Measurements from ENCODE around the gene LCE1B. TPM values are rescaled to one million over a fixed set of nuclear protein-coding genes. Genes with fewer than 3 reads are reported as not detected.

LCE1B gene
- polyA plus RNA-seq, 1 experiment, result not detected

- DNase-seq (ENCODE audit: low read depth), result no peak
- ChIA-PET CTCF (interaction anchor here (6.2 kb wide), 1 partner anchor 13 kb away, joined by 39 read pairs; no protein-coding TSS in a partner anchor), POLR2A (no interaction called here)
- Histone ChIP-seq H3K36me3 (ENCODE audit: control insufficient read depth, insufficient read depth, low read length) (no peaks in the 10 kb centered on the region), H3K4me3 (ENCODE audit: low read depth, low read length) (no peak overlapping the region), H3K27me3 (ENCODE audit: control insufficient read depth, insufficient read depth, low read length) (no peaks in the 10 kb centered on the region)
- TF ChIP-seq, protein P1, sequence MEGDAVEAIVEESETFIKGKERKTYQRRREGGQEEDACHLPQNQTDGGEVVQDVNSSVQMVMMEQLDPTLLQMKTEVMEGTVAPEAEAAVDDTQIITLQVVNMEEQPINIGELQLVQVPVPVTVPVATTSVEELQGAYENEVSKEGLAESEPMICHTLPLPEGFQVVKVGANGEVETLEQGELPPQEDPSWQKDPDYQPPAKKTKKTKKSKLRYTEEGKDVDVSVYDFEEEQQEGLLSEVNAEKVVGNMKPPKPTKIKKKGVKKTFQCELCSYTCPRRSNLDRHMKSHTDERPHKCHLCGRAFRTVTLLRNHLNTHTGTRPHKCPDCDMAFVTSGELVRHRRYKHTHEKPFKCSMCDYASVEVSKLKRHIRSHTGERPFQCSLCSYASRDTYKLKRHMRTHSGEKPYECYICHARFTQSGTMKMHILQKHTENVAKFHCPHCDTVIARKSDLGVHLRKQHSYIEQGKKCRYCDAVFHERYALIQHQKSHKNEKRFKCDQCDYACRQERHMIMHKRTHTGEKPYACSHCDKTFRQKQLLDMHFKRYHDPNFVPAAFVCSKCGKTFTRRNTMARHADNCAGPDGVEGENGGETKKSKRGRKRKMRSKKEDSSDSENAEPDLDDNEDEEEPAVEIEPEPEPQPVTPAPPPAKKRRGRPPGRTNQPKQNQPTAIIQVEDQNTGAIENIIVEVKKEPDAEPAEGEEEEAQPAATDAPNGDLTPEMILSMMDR (IDR thresholded peaks at IDR 0.05; ENCODE audit: insufficient read depth, low read depth, low read length), result no peak
These were observed 46.3 kb downstream of the LCE1B start for GRCh38 chr1:152858062-152858461.

DNA sequence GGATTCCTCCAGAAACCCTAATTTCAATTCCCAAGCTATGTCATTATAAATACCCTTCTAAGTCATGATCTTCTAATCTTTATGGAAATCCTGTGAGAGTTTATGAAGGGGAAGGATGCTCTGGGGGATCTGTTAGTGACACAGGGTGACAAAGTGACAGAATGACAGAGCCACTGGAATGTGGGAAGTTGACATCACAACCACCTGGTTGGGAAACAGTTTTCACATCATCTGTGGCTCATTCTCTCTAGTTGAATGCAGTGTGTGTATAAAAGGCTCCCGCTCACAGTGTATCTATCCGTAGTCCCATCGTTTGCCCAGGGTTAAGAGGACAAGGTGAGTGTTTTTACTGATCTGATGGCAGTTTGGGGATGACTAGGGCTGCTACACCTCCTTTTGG lies 47.9 kb downstream of the LCE1B start, which contains the start of gene LCE7A:
TSS of gene LCE7A (plus strand) at position 301 of the 400 bp plus-strand sequence. CDS start 702 bp downstream, outside the sequence.
- POLR2A ChIA-PET, result no interaction called here

GRCh38 chr1:152860129-152860528 lies 48.4 kb downstream of the LCE1B start:
- POLR2A ChIA-PET, result no interaction called here
- H3K27me3 ChIP-seq (ENCODE audit: control insufficient read depth, insufficient read depth, low read length), result no peaks in the 10 kb centered on the region
- TF ChIP-seq, protein P1 (IDR thresholded peaks at IDR 0.05; ENCODE audit: insufficient read depth, low read depth, low read length), result no peak
- H3K4me3 ChIP-seq (ENCODE audit: low read depth, low read length), result no peak overlapping the region
- CTCF ChIA-PET, result interaction anchor here (1.6 kb wide), 1 partner anchor 10 kb away, joined by 10 read pairs; no protein-coding TSS in a partner anchor
- DNase-seq (ENCODE audit: low read depth), result no peak
- H3K36me3 ChIP-seq (ENCODE audit: control insufficient read depth, insufficient read depth, low read length), result no peaks in the 10 kb centered on the region

More for the DNA sequence above, 47.9 kb downstream of the LCE1B start, which contains the start of gene LCE7A:
- DNase-seq (ENCODE audit: low read depth), result no peak
- Histone ChIP-seq H3K4me3 (ENCODE audit: low read depth, low read length) (no peak within 1 kb of the TSS), H3K27me3 (ENCODE audit: control insufficient read depth, insufficient read depth, low read length) (no peaks in the 10 kb centered on the region), H3K36me3 (ENCODE audit: control insufficient read depth, insufficient read depth, low read length) (no peaks in the 10 kb centered on the region)
- CTCF ChIA-PET, result no interaction called here
- TF ChIP-seq, protein P1 (IDR thresholded peaks at IDR 0.05; ENCODE audit: insufficient read depth, low read depth, low read length), result no peak

DNA sequence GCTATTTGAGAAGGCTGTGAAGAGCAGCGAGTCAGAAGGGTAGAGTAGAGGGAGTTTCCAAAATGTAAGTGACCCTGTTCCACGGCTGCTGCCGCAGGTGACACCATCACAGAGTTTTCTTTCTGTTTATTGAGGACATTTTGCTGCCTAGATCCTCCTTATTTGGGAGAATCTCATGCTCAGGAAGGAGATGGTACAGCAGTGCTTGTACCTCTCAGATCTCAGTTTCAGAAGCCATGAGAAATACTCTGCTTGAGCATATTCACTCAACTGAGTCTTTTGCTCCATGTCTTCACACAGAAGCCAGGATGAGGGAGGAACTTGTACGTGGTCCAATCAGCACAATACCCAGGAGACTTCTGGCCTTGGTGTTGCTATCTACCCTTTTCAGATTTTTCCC lies 49.6 kb downstream of the LCE1B start:
- CTCF ChIA-PET, result interaction anchor here (1.2 to 1.6 kb wide), 2 partner anchors 9 to 65 kb away, joined by 3 to 10 read pairs; no protein-coding TSS in a partner anchor
- DNase-seq (ENCODE audit: low read depth), result no peak
- Histone ChIP-seq H3K36me3 (ENCODE audit: control insufficient read depth, insufficient read depth, low read length) (no peaks in the 10 kb centered on the region), H3K27me3 (ENCODE audit: control insufficient read depth, insufficient read depth, low read length) (no peaks in the 10 kb centered on the region), H3K4me3 (ENCODE audit: low read depth, low read length) (no peak overlapping the region)
- TF ChIP-seq, protein P1 (IDR thresholded peaks at IDR 0.05; ENCODE audit: insufficient read depth, low read depth, low read length), result no peak
- POLR2A ChIA-PET, result no interaction called here

Other genes with a start within 250 kb of the LCE1B start
- gene LCE3E, start 245.2 kb upstream of the LCE1B start, polyA plus RNA-seq (2011; rRNA removed), result not detected in 2 replicates
- not detected in 2 replicates for gene LCE3D, start 231.5 kb upstream of the LCE1B start, polyA plus RNA-seq (2011; rRNA removed)
- gene LCE3C, start 211.7 kb upstream of the LCE1B start, polyA plus RNA-seq (2011; rRNA removed), result not detected in 2 replicates
- not detected in 2 replicates for gene LCE3B, start 198.2 kb upstream of the LCE1B start, polyA plus RNA-seq (2011; rRNA removed)
- not detected in 2 replicates for gene LCE3A, start 188.9 kb upstream of the LCE1B start, polyA plus RNA-seq (2011; rRNA removed)
- gene LCE2D, start 148.6 kb upstream of the LCE1B start, polyA plus RNA-seq (2011; rRNA removed), result not detected in 2 replicates
- gene LCE2C, start 136.7 kb upstream of the LCE1B start, polyA plus RNA-seq (2011; rRNA removed), result not detected in 2 replicates
- not detected in 2 replicates for gene LCE2B, start 125.8 kb upstream of the LCE1B start, polyA plus RNA-seq (2011; rRNA removed)
- not detected in 2 replicates for gene LCE2A, start 113.6 kb upstream of the LCE1B start, polyA plus RNA-seq (2011; rRNA removed)
- gene LCE4A, start 103.8 kb upstream of the LCE1B start, polyA plus RNA-seq (2011; rRNA removed), result not detected in 2 replicates
- gene KPRP, start 53.9 kb upstream of the LCE1B start, polyA plus RNA-seq (2011; rRNA removed), result not detected in 2 replicates
- not detected in 2 replicates for gene LCE1F, start 36.8 kb upstream of the LCE1B start, polyA plus RNA-seq (2011; rRNA removed)
- not detected in 2 replicates for gene LCE1E, start 25.7 kb upstream of the LCE1B start, polyA plus RNA-seq (2011; rRNA removed)
- not detected in 2 replicates for gene LCE1D, start 15.2 kb upstream of the LCE1B start, polyA plus RNA-seq (2011; rRNA removed)
- not detected in 2 replicates for gene LCE1C, start 5.3 kb upstream of the LCE1B start, polyA plus RNA-seq (2011; rRNA removed)
- gene LCE1A, start 15.5 kb downstream of the LCE1B start, polyA plus RNA-seq (2011; rRNA removed), result not detected in 2 replicates
- gene LCE6A, start 30.9 kb downstream of the LCE1B start, polyA plus RNA-seq (2011; rRNA removed), result not detected in 2 replicates
- not detected in 2 replicates for gene LCE7A, start 48.0 kb downstream of the LCE1B start, polyA plus RNA-seq (2011; rRNA removed)
- gene SMCP, start 66.4 kb downstream of the LCE1B start, polyA plus RNA-seq (2011; rRNA removed), result not detected in 2 replicates
- gene IVL, start 96.6 kb downstream of the LCE1B start, polyA plus RNA-seq (2011; rRNA removed), result 0.05 TPM in 1 of 2 replicates, not detected in the other
- not detected in 2 replicates for gene SPRR5, start 135.2 kb downstream of the LCE1B start, polyA plus RNA-seq (2011; rRNA removed)
- not detected in 2 replicates for gene SPRR4, start 158.7 kb downstream of the LCE1B start, polyA plus RNA-seq (2011; rRNA removed)
- gene SPRR1A, start 172.1 kb downstream of the LCE1B start, polyA plus RNA-seq (2011; rRNA removed), result not detected in 2 replicates
- gene SPRR3, start 189.8 kb downstream of the LCE1B start, polyA plus RNA-seq (2011; rRNA removed), result not detected in 2 replicates
- gene SPRR1B, start 219.2 kb downstream of the LCE1B start, polyA plus RNA-seq (2011; rRNA removed), result not detected in 2 replicates
- gene SPRR2D, start 229.1 kb downstream of the LCE1B start, polyA plus RNA-seq (2011; rRNA removed), result not detected in 2 replicates
- gene SPRR2A, start 245.5 kb downstream of the LCE1B start, polyA plus RNA-seq (2011; rRNA removed), result not detected in 2 replicates

Measured in BJ (cell line).